ENCODE results near the gene GOLGA7B. TPM values are rescaled to one million over a fixed set of nuclear protein-coding genes. Genes with fewer than 3 reads are reported as not detected.

The GOLGA7B gene
- total and polyA plus RNA-seq, 2 of the 4 experiments (the other 2 are of a cell fraction), result not detected

GRCh38 chr10:97901381-97901780, 51.7 kb downstream of the GOLGA7B start:
- no peak overlapping the region for H2BK5ac ChIP-seq (ENCODE audit: low read depth, low read length, poor library complexity, severe bottlenecking)
- intact Hi-C loops (cut with micrococcal nuclease), result no loop called here
- H3K4ac ChIP-seq (ENCODE audit: low read depth, low read length), result no peak overlapping the region
- H2AK5ac ChIP-seq (ENCODE audit: low read depth, low read length), result no peak overlapping the region
- POLR2A ChIA-PET (ENCODE audit: unreplicated experiment), result no interaction called here
- no peak overlapping the region for H3K4me3 ChIP-seq (ENCODE audit: insufficient read depth, low read depth, low read length)
- H3K14ac ChIP-seq (replicated peaks; ENCODE audit: low read depth, low read length), result no peak overlapping the region
- H3K23ac ChIP-seq (ENCODE audit: low read depth, low read length), result no peak overlapping the region
- H3K18ac ChIP-seq (ENCODE audit: low read depth, low read length), result no peak overlapping the region
- no peak overlapping the region for H3K9ac ChIP-seq (ENCODE audit: low read depth, low read length)
- no peak overlapping the region for H4K91ac ChIP-seq (ENCODE audit: insufficient read depth, low read depth, low read length)
- no peak overlapping the region for H2BK120ac ChIP-seq (ENCODE audit: low read depth, low read length)
- no peak overlapping the region for H4K5ac ChIP-seq (ENCODE audit: low read depth, low read length)
- H4K8ac ChIP-seq (ENCODE audit: low read depth in 2 of 2, low read length in 2 of 2), result no peak overlapping the region
- H3K9me1 ChIP-seq (ENCODE audit: insufficient read depth, low read length), result no peaks in the 10 kb centered on the region
- no peak overlapping the region for H3K4me2 ChIP-seq (ENCODE audit: low read depth, low read length)
- H3K27ac ChIP-seq (ENCODE audit: insufficient read depth, low read length), result no peak overlapping the region
- ATAC-seq (ENCODE audit: low read depth) (no peak), DNase-seq (no peak)
- H3K79me1 ChIP-seq (ENCODE audit: low read depth in 1 of 2, low read length in 2 of 2), result no peaks in the 10 kb centered on the region
- peaks cover 27% of the 10 kb centered on the region for H3K27me3 ChIP-seq (ENCODE audit: control insufficient read depth, insufficient read depth, low read length)
- H3K56ac ChIP-seq (ENCODE audit: extremely low read depth, insufficient read depth, low read length), result no peak overlapping the region
- no peaks in the 10 kb centered on the region for H3K4me1 ChIP-seq (ENCODE audit: control insufficient read depth, insufficient read depth, low read length)
- H2AK9ac ChIP-seq (replicated peaks; ENCODE audit: low read depth, low read length, poor library complexity), result no peak overlapping the region
- H3K9me3 ChIP-seq (ENCODE audit: control insufficient read depth, insufficient read depth, low read length), result no peaks in the 10 kb centered on the region
- H4K20me1 ChIP-seq (ENCODE audit: insufficient read depth, low read length), result no peaks in the 10 kb centered on the region
- TF ChIP-seq USF2 (IDR thresholded peaks at IDR 0.05; ENCODE audit: low read depth, low read length) (no peak), MAZ (IDR thresholded peaks at IDR 0.05; ENCODE audit: borderline replicate concordance, low read depth, low read length) (no peak), POLR2A (IDR thresholded peaks at IDR 0.05; ENCODE audit: low read depth, low read length) (no peak), CHD1 (IDR thresholded peaks at IDR 0.05; ENCODE audit: low read depth, low read length) (no peak), NFE2L2 (IDR thresholded peaks at IDR 0.05; ENCODE audit: low read depth, low read length) (no peak), FOS (IDR thresholded peaks at IDR 0.05; ENCODE audit: low read depth, low read length) (no peak), RCOR1 (IDR thresholded peaks at IDR 0.05; ENCODE audit: insufficient replicate concordance, low read length) (no peak), ELK1 (IDR thresholded peaks at IDR 0.05; ENCODE audit: borderline replicate concordance, low read depth, low read length) (no peak), SMC3 (IDR thresholded peaks at IDR 0.05; ENCODE audit: low read depth, low read length) (no peak), MAFK (IDR thresholded peaks at IDR 0.05; ENCODE audit: low read depth, low read length) (no peak), RAD21 (IDR thresholded peaks at IDR 0.05; ENCODE audit: low read length) (no peak), MXI1 (IDR thresholded peaks at IDR 0.05; ENCODE audit: borderline replicate concordance, low read depth, low read length) (no peak), BHLHE40 (IDR thresholded peaks at IDR 0.05; ENCODE audit: low read depth, low read length) (no peak), CTCF (conservative IDR thresholded peaks at IDR 0.05; ENCODE audit: low read depth, low read length) (no peak), RFX5 (IDR thresholded peaks at IDR 0.05; ENCODE audit: low read depth, low read length) (no peak), CEBPB (IDR thresholded peaks at IDR 0.05; ENCODE audit: low read depth, low read length) (no peak)
- CTCF ChIA-PET, result no interaction called here
- dilution Hi-C loops (cut with HindIII; ENCODE audit: low sequenced_read_pairs, unreplicated experiment), result no loop called here
- no peak overlapping the region for H2BK20ac ChIP-seq (ENCODE audit: low read depth, low read length)
- no peak overlapping the region for H2AFZ ChIP-seq (replicated peaks; ENCODE audit: low read length, poor library complexity)
- no TSS peak for BruUV-seq (replicated peaks)
- no CpG with 5 or more reads among the region's 12 CpGs for WGBS, 2 experiments (ENCODE audit: extremely low coverage in 2 of 2, insufficient read length in 1 of 2)
- no peaks in the 10 kb centered on the region for H3K36me3 ChIP-seq (ENCODE audit: control insufficient read depth, insufficient read depth, low read length)
- in situ Hi-C loops (cut with MboI; ENCODE audit: low sequenced_read_pairs), result no loop called here
- H2BK15ac ChIP-seq (ENCODE audit: low read depth, low read length), result no peak overlapping the region
